AG08395 (cell line): ENCODE data around the gene PLCD3.
A peak's percentile ranks its signal among the peaks of the same experiment; 100 is the strongest.

Experiments used
- DNase-seq: peaks from one replicate; pipeline ENCODE4 v3.0.0; 2012; ENCODE audit warnings: mixed read lengths, low spot score

The PLCD3 gene

GRCh38 chr17:45070001-45070400 lies 62.3 kb downstream of the PLCD3 start:
- no peak for DNase-seq

GRCh38 chr17:45067637-45068036 lies 64.7 kb downstream of the PLCD3 start:
- no peak for DNase-seq

- no peak for DNase-seq
Measured at GRCh38 chr17:45063198-45063597, 69.1 kb downstream of the PLCD3 start.

GRCh38 chr17:45061606-45062205 lies 70.6 kb downstream of the PLCD3 start:
- peak; percentile 99 for DNase-seq

- peak; percentile 97 for DNase-seq
Measured at GRCh38 chr17:45060797-45061605, 71.3 kb downstream of the PLCD3 start, which contains the start of gene NMT1. TSS of gene NMT1 (plus strand) at chr17:45061317. CDS start at chr17:45061330, 13 bp downstream.

- no peak for DNase-seq
Measured at GRCh38 chr17:45060382-45060796, 71.9 kb downstream of the PLCD3 start.
